VCaP (cell line): ENCODE data around the gene RPEL1.
"Not testable (repeated sequence)": the region's sequence is repeated elsewhere in the genome, so short reads cannot be mapped to it uniquely, and the experiment has no call there.

Experiments used
- H3K27ac ChIP-seq: fragments of 450-650 bp; 2 replicates; pipeline ENCODE4 v1.5.1; 2017
- TF ChIP-seq, protein P1 (sequence below): fragments of 450-650 bp; conservative IDR thresholded peaks from 2 replicates; pipeline ENCODE4 v1.5.1; 2017; ENCODE audit warnings: mild to moderate bottlenecking, moderate library complexity

The RPEL1 gene

DNA sequence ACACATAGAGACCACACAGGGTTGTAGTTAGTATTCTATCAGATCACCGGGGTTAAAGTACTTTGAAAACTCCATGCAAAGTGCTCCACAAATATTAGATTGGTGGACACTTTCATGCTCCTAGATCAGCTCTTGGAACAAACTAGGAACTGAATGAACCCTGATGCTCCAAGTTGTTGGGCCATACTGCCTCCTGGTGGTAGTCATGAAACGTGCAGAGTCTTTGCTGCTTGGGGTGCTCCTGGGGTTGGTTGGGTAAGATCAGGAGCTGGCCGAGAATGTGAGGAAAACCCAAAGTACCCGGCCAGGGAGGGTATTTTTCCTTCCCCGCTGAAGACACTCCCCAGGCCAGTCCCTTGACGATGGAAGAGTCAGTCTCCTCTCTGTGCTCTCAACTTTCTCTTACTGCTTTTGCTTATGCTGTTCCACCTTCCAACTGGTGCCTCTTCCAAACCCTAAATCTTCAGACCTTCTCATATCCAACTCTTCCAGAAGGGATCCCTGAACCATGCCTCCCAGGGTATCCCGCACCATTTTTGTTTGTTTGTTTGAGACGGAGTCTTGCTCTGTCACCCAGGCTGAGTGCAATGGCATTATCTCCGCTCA lies 918 bp upstream of the RPEL1 start:
- TF ChIP-seq, protein P1, sequence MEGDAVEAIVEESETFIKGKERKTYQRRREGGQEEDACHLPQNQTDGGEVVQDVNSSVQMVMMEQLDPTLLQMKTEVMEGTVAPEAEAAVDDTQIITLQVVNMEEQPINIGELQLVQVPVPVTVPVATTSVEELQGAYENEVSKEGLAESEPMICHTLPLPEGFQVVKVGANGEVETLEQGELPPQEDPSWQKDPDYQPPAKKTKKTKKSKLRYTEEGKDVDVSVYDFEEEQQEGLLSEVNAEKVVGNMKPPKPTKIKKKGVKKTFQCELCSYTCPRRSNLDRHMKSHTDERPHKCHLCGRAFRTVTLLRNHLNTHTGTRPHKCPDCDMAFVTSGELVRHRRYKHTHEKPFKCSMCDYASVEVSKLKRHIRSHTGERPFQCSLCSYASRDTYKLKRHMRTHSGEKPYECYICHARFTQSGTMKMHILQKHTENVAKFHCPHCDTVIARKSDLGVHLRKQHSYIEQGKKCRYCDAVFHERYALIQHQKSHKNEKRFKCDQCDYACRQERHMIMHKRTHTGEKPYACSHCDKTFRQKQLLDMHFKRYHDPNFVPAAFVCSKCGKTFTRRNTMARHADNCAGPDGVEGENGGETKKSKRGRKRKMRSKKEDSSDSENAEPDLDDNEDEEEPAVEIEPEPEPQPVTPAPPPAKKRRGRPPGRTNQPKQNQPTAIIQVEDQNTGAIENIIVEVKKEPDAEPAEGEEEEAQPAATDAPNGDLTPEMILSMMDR: peak; percentile 82
- H3K27ac ChIP-seq: no peak overlapping the region

DNA sequence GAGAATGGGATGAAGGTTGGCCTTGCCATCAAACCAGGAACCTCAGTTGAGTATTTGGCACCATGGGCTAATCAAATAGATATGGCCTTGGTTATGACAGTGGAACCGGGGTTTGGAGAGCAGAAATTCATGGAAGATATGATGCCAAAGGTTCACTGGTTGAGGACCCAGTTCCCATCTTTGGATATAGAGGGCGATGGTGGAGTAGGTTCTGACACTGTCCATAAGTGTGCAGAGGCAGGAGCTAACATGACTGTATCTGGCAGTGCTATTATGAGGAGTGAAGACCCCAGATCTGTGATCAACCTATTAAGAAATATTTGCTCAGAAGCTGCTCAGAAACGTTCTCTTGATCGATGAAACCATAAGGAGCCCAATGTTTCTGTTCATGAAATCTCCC lies 637 bp downstream of the RPEL1 start:
- H3K27ac ChIP-seq: no peak overlapping the region
- TF ChIP-seq, protein P1: no peak; the same call in 1 of the 2 replicates

DNA sequence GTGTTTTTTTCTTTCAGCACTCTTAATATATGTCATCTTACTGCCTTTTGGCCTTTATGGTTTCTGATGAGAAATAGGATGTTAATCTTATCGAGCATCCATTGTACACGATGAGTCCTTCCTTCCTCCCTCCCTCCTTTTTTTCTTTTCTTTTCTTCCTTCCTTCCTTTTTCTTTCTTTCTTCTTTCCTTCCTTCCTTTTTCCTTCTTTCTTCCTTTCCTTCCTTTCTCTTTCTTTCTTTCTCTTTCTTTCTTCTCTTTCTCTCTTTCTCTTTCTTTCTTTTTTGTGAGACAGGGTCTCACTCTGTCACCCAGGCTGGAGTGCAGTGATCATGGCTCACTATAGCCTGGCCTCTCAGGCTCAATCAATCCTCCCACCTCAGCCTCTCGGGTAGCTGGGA lies 8.4 kb downstream of the RPEL1 start:
- TF ChIP-seq, protein P1: no peak
- no peak overlapping the region for H3K27ac ChIP-seq

DNA sequence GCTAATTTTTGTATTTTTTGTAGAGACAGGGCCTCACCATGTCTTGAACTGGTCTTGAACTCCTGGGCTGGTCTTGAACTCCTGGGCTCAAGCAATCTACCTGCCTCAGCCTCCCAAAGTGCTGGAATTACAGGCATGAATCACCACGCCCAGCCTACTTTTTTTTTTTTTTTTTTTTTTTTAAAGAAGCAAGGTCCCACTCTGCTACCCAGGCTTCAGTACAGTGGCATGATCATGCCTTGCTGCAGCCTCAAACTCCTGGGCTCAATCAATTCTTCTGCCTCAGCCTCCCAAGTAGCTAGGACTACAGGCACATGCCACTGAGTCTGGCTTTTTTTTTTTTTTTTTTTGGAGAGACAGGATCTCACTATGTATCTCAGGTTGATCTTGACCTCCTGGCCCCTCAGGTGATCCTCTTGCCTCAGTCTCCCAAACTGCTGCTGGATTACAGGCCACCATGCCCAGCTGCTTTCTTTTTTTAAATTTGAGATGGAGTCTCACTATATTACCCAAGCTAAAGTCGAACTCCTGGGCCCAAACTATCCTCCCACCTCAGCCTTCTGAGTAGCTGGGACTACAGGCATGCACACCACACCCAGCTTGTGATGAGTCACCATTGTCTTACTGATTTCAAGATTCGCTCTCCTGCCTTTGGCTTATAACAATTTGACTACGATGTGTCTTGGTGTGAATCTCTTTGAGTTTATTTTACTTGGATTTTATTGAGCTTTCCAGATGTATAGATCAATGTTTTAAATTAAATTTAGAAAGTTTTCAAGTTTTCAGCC lies 9.0 kb downstream of the RPEL1 start:
- TF ChIP-seq, protein P1: no peak
- no peak overlapping the region for H3K27ac ChIP-seq

DNA sequence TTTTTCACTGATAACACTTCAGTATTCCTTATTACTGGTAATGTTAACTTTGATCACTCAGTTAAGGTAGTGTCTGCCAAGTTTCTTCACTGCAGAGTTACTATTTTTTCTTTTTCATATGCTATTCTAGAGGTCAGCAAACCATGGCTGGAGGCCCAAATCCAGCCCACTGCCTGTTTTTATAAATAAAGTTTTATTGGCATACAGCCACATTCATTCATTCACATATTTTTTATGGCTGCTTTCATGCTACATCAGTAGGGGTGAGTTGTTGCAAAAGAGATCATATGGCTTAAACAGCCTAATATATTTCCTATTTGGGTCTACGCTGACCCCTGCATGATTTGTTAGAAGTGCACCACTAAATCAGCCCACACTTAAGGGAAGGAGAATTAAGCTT lies 10.9 kb downstream of the RPEL1 start:
- TF ChIP-seq, protein P1: no peak
- H3K27ac ChIP-seq: no peak overlapping the region

DNA sequence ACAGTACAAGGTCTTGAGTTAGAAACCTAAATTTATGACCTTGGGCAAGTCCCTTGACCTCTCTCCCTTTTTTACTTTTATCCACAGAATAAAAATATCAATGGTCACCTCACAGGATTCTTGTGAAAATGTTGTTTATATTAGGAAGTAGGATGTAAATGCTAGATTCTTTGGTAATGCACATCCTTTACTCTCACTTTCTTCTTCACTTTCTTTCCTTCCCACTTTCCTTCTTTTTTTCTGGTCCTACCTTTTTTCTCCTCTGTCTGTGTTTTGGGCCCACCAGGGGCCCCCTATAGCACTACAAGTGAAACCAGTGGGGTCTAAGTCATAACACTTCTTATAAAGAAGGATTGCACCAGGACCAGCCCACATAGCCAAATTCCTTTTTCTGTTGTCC lies 12.1 kb downstream of the RPEL1 start:
- TF ChIP-seq, protein P1: no peak
- no peak overlapping the region for H3K27ac ChIP-seq

DNA sequence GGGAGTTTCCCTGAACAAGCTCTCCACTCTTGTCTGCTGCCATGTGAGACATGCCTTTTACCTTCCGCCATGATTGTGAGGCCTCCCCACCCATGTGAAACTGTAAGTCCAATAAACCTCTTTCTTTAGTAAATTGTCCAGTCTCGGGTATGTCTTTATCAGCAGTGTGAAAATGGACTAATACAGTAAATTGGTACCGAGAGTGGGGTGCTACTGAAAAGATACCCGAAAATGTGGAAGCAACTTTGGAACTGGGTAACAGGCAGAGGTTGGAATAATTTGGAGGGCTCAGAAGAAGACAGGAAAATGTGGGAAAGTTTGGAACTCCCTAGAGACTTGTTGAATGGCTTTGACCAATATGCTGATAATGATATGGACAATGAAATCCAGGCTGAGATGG lies 13.2 kb downstream of the RPEL1 start:
- H3K27ac ChIP-seq: not testable (repeated sequence)

DNA sequence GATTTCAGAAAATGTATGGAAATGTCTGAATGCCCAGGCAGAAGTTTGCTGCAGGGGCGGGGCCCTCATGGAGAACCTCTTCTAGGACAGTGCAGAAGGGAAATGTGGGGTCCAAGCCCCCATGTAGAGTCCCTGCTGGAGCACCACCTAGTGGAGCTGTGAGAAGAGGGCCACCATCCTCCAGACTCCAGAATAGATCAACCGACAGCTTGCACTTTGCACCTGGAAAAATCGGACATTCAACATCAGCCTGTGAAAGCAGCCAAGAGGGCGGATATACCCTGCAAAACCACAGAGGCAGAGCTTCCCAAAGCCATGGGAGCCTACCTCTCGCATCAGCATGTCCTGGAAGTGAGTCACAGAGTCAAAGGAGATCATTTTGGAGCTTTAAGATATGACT lies 14.3 kb downstream of the RPEL1 start:
- TF ChIP-seq, protein P1: no peak
- H3K27ac ChIP-seq: no peak overlapping the region
